Measurements from ENCODE around the gene KCNIP3.

The KCNIP3 gene

GRCh38 chr2:95314964-95315611 lies 17.9 kb downstream of the KCNIP3 start:
- DNase-seq = no peak

DNA sequence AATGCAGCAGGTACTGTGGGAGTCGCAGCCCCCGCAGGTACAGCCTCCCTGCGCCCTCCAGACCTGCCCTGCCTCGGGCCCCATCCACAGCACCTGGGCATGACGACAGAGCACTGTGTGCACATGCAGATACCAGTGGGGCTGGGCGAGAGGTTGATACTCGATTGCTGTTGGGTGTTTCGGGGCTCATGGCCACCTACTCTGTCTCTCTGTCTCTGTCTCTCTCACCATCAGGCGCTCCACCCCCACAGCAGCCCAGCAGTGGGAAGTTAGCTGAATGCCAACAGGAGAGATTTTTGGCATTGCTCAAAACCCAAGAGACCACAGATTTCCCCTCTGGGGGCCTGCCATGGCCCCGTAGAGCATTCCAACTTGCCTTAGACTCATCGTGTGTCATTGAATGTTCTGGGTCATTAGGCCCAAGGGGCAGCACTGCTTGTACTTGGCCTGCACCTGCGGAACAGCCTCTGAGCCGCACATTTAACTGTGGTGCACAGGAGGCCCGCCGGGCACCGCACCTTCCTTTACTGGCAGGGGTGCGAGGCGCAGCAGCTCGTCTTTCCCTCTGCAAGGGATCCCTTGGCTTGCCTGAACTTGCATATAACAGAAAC lies 18.8 kb downstream of the KCNIP3 start:
- no peak for DNase-seq

- DNase-seq = no peak
These were observed 19.4 kb downstream of the KCNIP3 start for GRCh38 chr2:95316466-95317122.

DNA sequence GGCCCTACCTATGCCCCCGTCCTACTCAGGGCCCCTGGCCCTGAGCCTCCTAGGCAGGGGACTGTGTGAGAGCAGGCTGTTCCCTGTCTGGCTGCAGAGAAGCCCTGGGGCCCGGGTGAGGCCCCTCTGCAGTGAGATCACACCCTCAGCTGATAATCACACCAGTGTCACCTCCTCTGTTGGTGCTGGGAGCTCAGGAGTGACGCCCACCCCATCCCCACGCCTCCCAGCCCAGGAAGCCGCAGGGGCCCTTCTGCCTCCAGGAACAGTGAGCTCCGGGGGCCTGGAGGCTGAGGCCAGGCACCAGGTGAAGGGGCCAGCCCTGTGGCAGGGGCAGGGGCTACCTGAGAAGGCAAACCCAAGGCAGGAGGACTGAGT lies 20.0 kb downstream of the KCNIP3 start:
- DNase-seq = no peak

GRCh38 chr2:95317665-95318425 lies 20.7 kb downstream of the KCNIP3 start:
- DNase-seq = no peak

GRCh38 chr2:95318431-95319220 lies 21.5 kb downstream of the KCNIP3 start:
- no peak for DNase-seq

GRCh38 chr2:95319481-95320343 lies 22.6 kb downstream of the KCNIP3 start:
- DNase-seq = no peak

- DNase-seq = no peak
These were observed 23.2 kb downstream of the KCNIP3 start for GRCh38 chr2:95320344-95320712.

GRCh38 chr2:95320986-95321767 lies 24.0 kb downstream of the KCNIP3 start:
- no peak for DNase-seq

- DNase-seq = no peak
These were observed 26.4 kb downstream of the KCNIP3 start for GRCh38 chr2:95323347-95324155.

DNA sequence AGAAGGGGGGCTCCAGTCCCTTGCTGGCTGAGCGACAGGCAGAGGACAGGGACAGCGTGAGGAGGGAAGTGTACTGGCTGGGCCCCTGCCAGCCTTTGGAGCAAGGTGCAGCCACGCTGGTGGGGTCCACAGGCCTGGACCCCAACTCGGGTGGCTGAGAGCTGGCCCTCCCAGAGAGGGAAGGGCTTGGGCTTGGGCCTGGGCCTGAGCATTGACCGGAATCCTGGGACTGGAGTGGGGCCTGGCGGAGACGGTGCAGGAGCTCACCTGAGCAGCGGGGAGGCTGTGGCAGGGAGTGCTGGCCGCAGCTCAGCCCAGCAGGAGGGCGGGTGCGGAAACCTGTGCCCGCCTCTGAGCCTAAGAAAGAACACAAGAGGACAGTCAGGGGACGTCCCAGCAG lies 27.9 kb downstream of the KCNIP3 start:
- DNase-seq = no peak

GRCh38 chr2:95325590-95326432 lies 28.7 kb downstream of the KCNIP3 start:
- no peak for DNase-seq

DNA sequence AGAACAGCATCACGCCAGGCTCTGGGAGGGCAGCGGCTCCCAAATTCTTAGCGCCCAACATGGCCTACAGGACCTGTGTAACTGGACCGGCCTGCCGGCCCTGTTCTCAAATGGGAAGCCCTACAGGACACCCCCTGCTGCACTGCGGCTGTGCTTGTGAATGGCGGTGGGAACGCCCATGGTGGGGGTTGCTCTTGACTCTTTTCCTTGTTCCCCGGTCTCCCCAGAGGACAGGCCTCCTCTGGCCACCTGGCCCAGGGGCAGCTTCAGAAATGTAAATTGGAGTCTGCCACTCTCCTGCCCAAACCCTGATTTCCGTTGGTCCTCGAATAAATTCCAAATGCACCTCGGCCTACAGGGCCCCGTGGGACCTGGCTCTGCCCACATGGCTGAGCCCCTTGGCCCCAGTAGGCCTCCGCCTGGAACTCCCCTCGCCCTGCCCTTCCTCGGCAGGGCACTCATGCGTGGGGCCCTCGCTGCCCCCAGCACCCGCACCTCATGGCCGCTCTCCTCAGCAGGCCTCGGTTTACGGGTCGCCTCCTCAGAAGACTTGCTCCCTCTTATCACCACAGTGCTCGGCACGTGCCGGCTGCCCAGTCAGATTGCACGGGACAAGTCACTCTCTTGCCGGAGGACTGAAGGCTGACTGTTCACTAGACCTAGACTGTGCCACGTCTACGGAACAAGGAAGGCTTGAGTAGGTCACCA lies 29.4 kb downstream of the KCNIP3 start:
- no peak for DNase-seq

DNA sequence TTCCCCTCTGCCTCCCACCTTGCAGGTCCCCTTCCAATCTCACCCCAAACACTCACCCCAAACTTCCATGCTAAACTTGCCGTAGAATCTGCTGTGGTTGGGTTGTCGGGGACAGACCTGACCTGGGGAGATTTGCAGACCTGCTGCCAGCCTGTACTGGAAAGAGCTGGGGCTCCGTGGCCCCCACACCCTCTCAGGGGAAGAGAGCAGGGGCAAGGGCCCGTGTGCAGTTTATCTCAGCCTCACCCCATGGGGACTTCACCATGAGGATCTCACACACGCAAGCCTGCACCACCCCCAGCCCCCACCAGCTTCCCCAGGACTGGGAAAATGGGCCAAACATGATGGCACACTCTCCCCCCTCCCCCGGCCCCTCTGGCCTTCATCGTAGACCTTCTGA lies 30.7 kb downstream of the KCNIP3 start:
- no peak for DNase-seq

DNA sequence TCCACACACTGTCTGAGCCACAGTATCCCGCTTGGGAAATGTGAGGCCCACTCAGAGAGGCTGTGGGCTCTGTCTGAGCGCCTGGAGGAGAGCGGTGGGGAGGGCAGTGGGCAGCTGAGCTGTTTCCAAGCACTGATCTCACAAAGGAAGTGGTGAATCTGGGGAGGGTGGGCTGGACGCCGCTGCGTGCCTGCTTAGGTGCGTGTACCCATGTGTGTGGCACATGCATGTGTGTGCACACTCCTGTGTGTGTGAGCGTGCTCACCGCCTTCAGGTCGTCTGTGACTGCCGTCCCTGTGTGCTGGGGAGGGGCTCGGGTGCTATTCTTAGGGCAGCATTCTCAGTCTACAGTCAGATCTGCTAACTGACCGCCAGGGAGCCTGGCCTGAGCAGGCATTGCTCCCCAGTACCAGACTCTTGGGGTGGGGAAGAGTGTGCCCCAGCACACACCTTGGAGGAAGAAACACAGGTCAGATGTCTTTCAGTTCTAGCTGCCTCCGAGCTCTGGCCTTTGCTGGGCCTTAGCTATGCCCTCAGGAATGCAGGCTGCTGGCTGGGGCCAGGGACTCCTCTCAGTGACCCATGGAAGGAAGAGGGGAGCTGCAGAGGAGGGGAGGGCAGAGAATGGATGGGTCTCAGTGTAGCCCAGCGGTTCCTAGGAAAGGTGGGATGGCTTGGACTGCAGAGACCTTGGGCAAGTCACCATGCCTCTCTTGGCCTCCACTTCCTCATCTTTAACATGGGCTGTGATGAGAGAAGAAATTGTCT lies 31.4 kb downstream of the KCNIP3 start:
- no peak for DNase-seq

DNA sequence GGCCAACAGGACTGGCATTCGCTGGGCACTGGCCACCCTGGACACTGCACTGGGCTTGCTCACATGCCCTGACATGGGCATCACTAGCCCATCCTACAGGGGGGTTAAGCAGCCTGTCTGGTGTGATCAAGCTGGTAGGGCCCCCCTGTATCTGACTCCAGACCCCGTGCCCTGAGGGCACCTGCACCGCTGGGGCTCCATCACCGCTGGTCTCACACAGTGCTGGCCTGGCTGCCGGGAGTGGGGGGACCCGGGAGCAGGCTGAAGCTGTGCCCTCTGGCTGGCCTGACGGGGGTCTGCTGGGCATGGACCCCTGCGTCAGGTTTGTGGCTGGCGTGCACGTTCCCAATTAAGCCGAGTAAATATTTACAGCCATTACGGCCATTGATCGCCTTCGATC lies 32.3 kb downstream of the KCNIP3 start:
- no peak for DNase-seq

DNA sequence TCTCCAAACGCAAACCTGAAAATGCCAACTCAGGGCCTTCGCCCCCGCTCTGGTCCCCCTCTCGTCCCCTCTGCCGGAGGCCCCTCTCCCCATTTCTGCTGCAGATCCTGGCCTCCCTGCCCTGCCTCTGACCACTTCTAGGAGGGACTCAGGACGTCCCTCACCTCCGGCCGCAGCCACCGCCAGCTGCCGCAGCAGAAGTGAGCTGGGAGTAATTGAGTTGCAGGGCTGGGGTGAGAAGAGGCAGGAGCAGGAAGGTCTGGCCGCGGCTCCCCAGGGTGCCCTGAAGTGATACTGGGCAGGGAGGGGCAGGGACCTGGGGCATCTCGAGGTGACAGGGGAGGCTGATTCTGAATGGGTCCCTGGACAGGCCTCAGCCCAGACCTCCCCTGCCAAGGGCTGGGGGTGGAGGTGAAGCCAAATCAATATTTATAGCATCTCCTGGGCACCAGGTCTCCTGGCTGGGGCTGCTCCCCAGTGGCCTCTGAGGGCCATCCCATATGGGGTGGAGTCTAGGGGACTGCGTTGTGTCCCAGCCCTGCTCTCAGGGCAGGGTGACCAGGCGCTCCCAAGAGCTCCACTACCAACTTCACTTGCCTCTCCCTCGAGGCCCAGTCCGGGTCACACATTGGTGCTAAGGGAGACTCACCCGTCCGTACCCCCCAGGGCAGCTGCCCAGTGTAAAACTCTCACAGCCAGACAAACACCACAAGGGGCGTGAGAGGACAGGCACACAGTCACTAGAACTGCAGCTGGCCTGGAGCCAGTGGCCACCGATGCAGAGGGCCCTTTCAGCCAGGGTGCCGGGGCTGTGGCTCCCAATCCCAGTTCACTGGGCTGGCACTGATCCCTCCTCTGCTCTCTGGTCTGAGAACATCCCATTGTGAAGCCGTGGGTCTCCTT lies 33.0 kb downstream of the KCNIP3 start:
- no peak for DNase-seq
